Measurements from ENCODE around the gene SYT13. TPM values are rescaled to one million over a fixed set of nuclear protein-coding genes. Genes with fewer than 3 reads are reported as not detected.

SYT13 gene
- total RNA-seq, 1 experiment from 2014 or later, result 4.3 TPM

DNA sequence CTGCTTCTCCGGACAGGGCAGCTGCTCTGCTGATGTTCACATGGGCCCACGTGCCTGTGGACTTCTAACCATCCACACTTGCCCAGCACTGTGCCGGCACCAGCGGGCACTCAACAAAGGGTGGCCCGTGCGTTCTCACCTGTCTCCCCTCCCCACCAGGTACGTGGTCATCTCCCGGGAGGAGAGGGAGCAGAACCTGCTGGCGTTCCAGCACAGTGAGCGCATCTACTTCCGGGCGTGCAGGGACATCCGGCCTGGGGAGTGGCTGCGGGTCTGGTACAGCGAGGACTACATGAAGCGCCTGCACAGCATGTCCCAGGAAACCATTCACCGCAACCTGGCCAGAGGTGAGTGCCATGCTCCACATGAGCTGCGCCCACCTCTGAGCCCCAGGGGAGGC is 66.7 kb downstream of the SYT13 start:
- Histone ChIP-seq H2BK12ac (ENCODE audit: insufficient read length, low read depth, low read length) (no peak overlapping the region), H3K4ac (ENCODE audit: low read depth, low read length) (no peak overlapping the region), H3K23me2 (ENCODE audit: insufficient read length, low read depth, low read length, poor library complexity, severe bottlenecking) (no peaks in the 10 kb centered on the region), H2BK5ac (ENCODE audit: insufficient read length, low read length) (no peak overlapping the region), H4K5ac (ENCODE audit: insufficient read length, low read depth, low read length) (no peak overlapping the region), H4K20me1 (ENCODE audit: control insufficient read depth, insufficient read depth, insufficient read length) (no peaks in the 10 kb centered on the region), H3K27me3 (ENCODE audit: insufficient read depth, low read length) (no peaks in the 10 kb centered on the region), H3K9ac (ENCODE audit: extremely low read depth, insufficient read length, low read length) (no peak overlapping the region), H3K56ac (ENCODE audit: insufficient read length, low read depth, low read length) (no peak overlapping the region), H2AFZ (ENCODE audit: low read length) (no peak overlapping the region), H3K4me1 (ENCODE audit: insufficient read depth, low read length) (no peaks in the 10 kb centered on the region), H3K18ac (ENCODE audit: insufficient read length, low read depth, low read length) (no peak overlapping the region), H4K91ac (ENCODE audit: insufficient read length, low read depth, low read length) (no peak overlapping the region), H2BK15ac (ENCODE audit: low read depth, low read length) (no peak overlapping the region), H3K79me1 (ENCODE audit: insufficient read depth, low read depth, low read length, poor library complexity, severe bottlenecking) (no peaks in the 10 kb centered on the region), H2BK20ac (ENCODE audit: low read depth, low read length, poor library complexity, severe bottlenecking) (no peak overlapping the region), H2BK120ac (ENCODE audit: low read depth, low read length, poor library complexity, severe bottlenecking) (no peak overlapping the region), H3K4me2 (ENCODE audit: insufficient read depth, insufficient read length, low read length) (no peak overlapping the region), H3T11ph (ENCODE audit: low read length) (no peak overlapping the region), H3K79me2 (ENCODE audit: insufficient read depth, low read length) (no peaks in the 10 kb centered on the region), H3K9me3 (ENCODE audit: control insufficient read depth, low read depth, low read length) (no peaks in the 10 kb centered on the region), H3K14ac (ENCODE audit: insufficient read depth, low read length) (no peak overlapping the region; the same call in 1 of the 2 replicates), H3K27ac (ENCODE audit: insufficient read length, low read depth, low read length) (no peak overlapping the region), H3K23ac (ENCODE audit: insufficient read length, low read depth, low read length) (no peak overlapping the region), H2AK5ac (ENCODE audit: insufficient read length, low read length) (no peak overlapping the region), H4K8ac (replicated peaks; ENCODE audit: insufficient read length, low read depth, low read length) (no peak overlapping the region)
- no peaks in the 10 kb centered on the region for H3K9me3 Mint-ChIP-seq
- peaks cover 0 to 3% of the 10 kb centered on the region in 2 experiments; a peak in 1 of 4 replicates for H3K4me1 Mint-ChIP-seq
- H3K27me3 Mint-ChIP-seq (ENCODE audit: low read depth), result no peaks in the 10 kb centered on the region; the same call in 1 of the 2 replicates
- H3K36me3 Mint-ChIP-seq (ENCODE audit: insufficient read depth in 1 of 3, low read depth in 3 of 3), result peaks cover 0 to 4% (median 0%) of the 10 kb centered on the region in 3 experiments; a peak in 2 of 7 replicates
- TF ChIP-seq, protein P1, sequence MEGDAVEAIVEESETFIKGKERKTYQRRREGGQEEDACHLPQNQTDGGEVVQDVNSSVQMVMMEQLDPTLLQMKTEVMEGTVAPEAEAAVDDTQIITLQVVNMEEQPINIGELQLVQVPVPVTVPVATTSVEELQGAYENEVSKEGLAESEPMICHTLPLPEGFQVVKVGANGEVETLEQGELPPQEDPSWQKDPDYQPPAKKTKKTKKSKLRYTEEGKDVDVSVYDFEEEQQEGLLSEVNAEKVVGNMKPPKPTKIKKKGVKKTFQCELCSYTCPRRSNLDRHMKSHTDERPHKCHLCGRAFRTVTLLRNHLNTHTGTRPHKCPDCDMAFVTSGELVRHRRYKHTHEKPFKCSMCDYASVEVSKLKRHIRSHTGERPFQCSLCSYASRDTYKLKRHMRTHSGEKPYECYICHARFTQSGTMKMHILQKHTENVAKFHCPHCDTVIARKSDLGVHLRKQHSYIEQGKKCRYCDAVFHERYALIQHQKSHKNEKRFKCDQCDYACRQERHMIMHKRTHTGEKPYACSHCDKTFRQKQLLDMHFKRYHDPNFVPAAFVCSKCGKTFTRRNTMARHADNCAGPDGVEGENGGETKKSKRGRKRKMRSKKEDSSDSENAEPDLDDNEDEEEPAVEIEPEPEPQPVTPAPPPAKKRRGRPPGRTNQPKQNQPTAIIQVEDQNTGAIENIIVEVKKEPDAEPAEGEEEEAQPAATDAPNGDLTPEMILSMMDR (conservative IDR thresholded peaks at IDR 0.05), result no peak
- DNase-seq, result no peak
- no peak overlapping the region for H3K27ac Mint-ChIP-seq
- no CpG with 5 or more reads among the region's 18 CpGs for WGBS (ENCODE audit: extremely low coverage, insufficient read length, low lambda C conversion rate)
- no peak overlapping the region for H3K4me3 Mint-ChIP-seq
